HepG2 (cell line): ENCODE results near the gene PRCD. TPM values are rescaled to one million over a fixed set of nuclear protein-coding genes. Genes with fewer than 3 reads are reported as not detected.
A peak's percentile ranks its signal among the peaks of the same experiment; 100 is the strongest.

Experiments used
- AKAP8 ChIP-seq: sonication (generic); formaldehyde crosslinking; IDR thresholded peaks from 2 replicates; pipeline ENCODE4 v1.5.1; 2020; ENCODE audit warnings: mild to moderate bottlenecking, missing genetic modification reagents
- DPF2 ChIP-seq: sonication (generic); formaldehyde crosslinking; IDR thresholded peaks from 2 replicates; pipeline ENCODE4 v1.4.0; 2020; ENCODE audit warnings: mild to moderate bottlenecking, low read depth, missing genetic modification reagents, borderline replicate concordance
- HMGA1 ChIP-seq: sonication (generic); formaldehyde crosslinking; conservative IDR thresholded peaks from 2 replicates; pipeline ENCODE4 v1.4.0; 2020; ENCODE audit warnings: missing genetic modification reagents
- HOXA3 ChIP-seq: sonication (generic); formaldehyde crosslinking; IDR thresholded peaks from 2 replicates; pipeline ENCODE4 v1.5.0; 2020; ENCODE audit warnings: missing genetic modification reagents
- MIER2 ChIP-seq: IDR thresholded peaks from 2 replicates; pipeline ENCODE4 v1.6.1; 2016; ENCODE audit warnings: missing biosample characterization, missing genetic modification reagents
- RAD21 ChIP-seq: fragments of 450-650 bp; formaldehyde crosslinking; IDR thresholded peaks from 2 replicates; pipeline ENCODE4 v1.5.0; 2020; ENCODE audit warnings: mild to moderate bottlenecking
- SP5 ChIP-seq: IDR thresholded peaks from 2 replicates; pipeline ENCODE4 v1.6.1; 2016; ENCODE audit warnings: low read depth, borderline replicate concordance
- ZNF562 ChIP-seq: sonication (generic); formaldehyde crosslinking; IDR thresholded peaks from 2 replicates; pipeline ENCODE4 v1.8.0; 2022; ENCODE audit warnings: missing genetic modification reagents, borderline replicate concordance
- ZNF713 ChIP-seq: sonication (generic); formaldehyde crosslinking; IDR thresholded peaks from 2 replicates; pipeline ENCODE4 v1.4.0; 2020; ENCODE audit warnings: mild to moderate bottlenecking, missing genetic modification reagents
- ZNF777 ChIP-seq: sonication (generic); formaldehyde crosslinking; IDR thresholded peaks from 2 replicates; pipeline ENCODE4 v1.4.0; 2020; ENCODE audit warnings: missing genetic modification reagents
- ZSCAN29 ChIP-seq: sonication (generic); formaldehyde crosslinking; conservative IDR thresholded peaks from 2 replicates; pipeline ENCODE4 v1.4.0; 2020; ENCODE audit warnings: mild to moderate bottlenecking, missing genetic modification reagents
- polyA plus RNA-seq, 8 experiments: library from polyadenylated mRNA; depleted of rRNA in 3 of 8; stranded (reverse) in 7 of 8; unstranded in 1 of 8; fragments of >200 nt; fragmentation: Illumina TruSeq in 4 of 8; extraction: Trizol in 4 of 8; gene quantifications; 2 replicates each; pipeline versions ENCODE4 v1.2.1 to v1.2.3, GENCODE V29; 2011 to 2016; ENCODE audit warnings: low read depth in 4 of 8, missing spikeins in 1 of 8, mixed read lengths in 1 of 8; ENCODE audit not compliant: insufficient read depth in 1 of 8
- total RNA-seq, 5 experiments: library from RNA; depleted of rRNA; stranded (reverse); fragments of >200 nt; fragmentation: Illumina TruSeq; extraction: Trizol; gene quantifications; 2 replicates each; pipeline ENCODE4 v1.2.3, GENCODE V29; 2016; ENCODE audit warnings: low read depth in 1 of 5
- TF ChIP-seq, protein P1 (sequence below): sonication (generic); formaldehyde crosslinking; IDR thresholded peaks from 2 replicates; pipeline ENCODE4 v1.4.0; 2020; ENCODE audit warnings: missing genetic modification reagents
- TF ChIP-seq, protein P2 (sequence below): sonication (generic); formaldehyde crosslinking; IDR thresholded peaks from 2 replicates; pipeline ENCODE4 v1.5.1; 2020; ENCODE audit warnings: mild to moderate bottlenecking, missing genetic modification reagents, borderline replicate concordance
- TF ChIP-seq, protein P3 (sequence below): sonication (generic); formaldehyde crosslinking; IDR thresholded peaks from 2 replicates; pipeline ENCODE4 v1.5.0; 2020; ENCODE audit warnings: missing genetic modification reagents, mild to moderate bottlenecking, borderline replicate concordance
- TF ChIP-seq, protein P4 (sequence below): IDR thresholded peaks from 2 replicates; pipeline ENCODE4 v1.6.1; 2016; ENCODE audit warnings: low read depth, control low read depth
- TF ChIP-seq, protein P5 (sequence below): sonication (generic); formaldehyde crosslinking; IDR thresholded peaks from 2 replicates; pipeline ENCODE4 v1.4.0; 2020; ENCODE audit warnings: missing genetic modification reagents, mild to moderate bottlenecking, borderline replicate concordance

The PRCD gene
- total and polyA plus RNA-seq, 2 of the 13 experiments (the other 11 are each of a cell fraction or from before 2014, with no cell fraction given), result 0.51 TPM; not detected in 1

DNA sequence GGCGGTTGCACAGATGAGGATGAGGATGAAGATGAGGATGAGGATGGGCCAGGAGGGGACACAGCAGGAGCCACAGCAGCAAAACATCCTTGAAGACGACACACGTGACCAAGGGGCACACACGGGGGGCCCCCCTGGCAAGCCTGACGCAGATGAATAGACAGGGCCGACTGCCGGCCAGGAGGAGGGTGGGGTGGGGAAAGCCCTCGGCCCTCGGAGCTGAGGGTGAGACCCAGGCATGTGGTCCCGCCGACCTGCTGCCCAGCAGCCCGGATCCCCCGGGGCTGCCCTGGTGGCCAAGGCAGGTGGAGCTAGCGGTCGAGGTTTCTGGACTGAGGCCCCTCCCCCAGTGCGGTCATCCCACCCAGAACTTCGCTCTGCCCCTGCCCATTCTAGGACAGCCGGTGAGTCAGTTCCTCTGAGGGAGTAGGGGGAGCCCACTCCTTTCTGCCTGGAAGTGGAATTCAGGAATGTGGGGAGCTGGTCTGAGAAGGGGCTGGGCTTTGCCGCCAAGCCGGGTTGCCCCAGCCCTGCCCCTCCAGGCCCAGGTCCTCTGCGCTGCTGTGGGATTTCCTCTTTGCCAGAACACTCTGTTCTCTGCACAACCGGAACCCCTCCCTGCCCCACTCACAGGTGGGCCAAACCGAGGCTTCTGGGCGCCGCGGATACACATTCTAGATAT lies 12.3 kb upstream of the PRCD start (continued):
- TF ChIP-seq, protein P1, sequence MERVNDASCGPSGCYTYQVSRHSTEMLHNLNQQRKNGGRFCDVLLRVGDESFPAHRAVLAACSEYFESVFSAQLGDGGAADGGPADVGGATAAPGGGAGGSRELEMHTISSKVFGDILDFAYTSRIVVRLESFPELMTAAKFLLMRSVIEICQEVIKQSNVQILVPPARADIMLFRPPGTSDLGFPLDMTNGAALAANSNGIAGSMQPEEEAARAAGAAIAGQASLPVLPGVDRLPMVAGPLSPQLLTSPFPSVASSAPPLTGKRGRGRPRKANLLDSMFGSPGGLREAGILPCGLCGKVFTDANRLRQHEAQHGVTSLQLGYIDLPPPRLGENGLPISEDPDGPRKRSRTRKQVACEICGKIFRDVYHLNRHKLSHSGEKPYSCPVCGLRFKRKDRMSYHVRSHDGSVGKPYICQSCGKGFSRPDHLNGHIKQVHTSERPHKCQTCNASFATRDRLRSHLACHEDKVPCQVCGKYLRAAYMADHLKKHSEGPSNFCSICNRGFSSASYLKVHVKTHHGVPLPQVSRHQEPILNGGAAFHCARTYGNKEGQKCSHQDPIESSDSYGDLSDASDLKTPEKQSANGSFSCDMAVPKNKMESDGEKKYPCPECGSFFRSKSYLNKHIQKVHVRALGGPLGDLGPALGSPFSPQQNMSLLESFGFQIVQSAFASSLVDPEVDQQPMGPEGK (CRISPR knock-in tag), result peak; percentile 54
- TF ChIP-seq ZNF562 (CRISPR knock-in tag) (no peak), ZNF777 (no peak), RAD21 (peak; percentile 52), HOXA3 (CRISPR knock-in tag) (peak; percentile 37; the same call in 1 of the 2 replicates), ZSCAN29 (0 out of 2 replicates have a peak, but pooled peaks have one; percentile 21), DPF2 (CRISPR knock-in tag) (0 out of 2 replicates have a peak, but pooled peaks have one; percentile 27), HMGA1 (CRISPR knock-in tag) (no peak), AKAP8 (peak; percentile 92; the same call in 1 of the 2 replicates), ZNF713 (CRISPR knock-in tag) (0 out of 2 replicates have a peak, but pooled peaks have one; percentile 46), SP5 (CRISPR knock-in tag) (0 out of 2 replicates have a peak, but pooled peaks have one; percentile 12), MIER2 (CRISPR knock-in tag) (0 out of 2 replicates have a peak, but pooled peaks have one; percentile 33)
- TF ChIP-seq, protein P2, sequence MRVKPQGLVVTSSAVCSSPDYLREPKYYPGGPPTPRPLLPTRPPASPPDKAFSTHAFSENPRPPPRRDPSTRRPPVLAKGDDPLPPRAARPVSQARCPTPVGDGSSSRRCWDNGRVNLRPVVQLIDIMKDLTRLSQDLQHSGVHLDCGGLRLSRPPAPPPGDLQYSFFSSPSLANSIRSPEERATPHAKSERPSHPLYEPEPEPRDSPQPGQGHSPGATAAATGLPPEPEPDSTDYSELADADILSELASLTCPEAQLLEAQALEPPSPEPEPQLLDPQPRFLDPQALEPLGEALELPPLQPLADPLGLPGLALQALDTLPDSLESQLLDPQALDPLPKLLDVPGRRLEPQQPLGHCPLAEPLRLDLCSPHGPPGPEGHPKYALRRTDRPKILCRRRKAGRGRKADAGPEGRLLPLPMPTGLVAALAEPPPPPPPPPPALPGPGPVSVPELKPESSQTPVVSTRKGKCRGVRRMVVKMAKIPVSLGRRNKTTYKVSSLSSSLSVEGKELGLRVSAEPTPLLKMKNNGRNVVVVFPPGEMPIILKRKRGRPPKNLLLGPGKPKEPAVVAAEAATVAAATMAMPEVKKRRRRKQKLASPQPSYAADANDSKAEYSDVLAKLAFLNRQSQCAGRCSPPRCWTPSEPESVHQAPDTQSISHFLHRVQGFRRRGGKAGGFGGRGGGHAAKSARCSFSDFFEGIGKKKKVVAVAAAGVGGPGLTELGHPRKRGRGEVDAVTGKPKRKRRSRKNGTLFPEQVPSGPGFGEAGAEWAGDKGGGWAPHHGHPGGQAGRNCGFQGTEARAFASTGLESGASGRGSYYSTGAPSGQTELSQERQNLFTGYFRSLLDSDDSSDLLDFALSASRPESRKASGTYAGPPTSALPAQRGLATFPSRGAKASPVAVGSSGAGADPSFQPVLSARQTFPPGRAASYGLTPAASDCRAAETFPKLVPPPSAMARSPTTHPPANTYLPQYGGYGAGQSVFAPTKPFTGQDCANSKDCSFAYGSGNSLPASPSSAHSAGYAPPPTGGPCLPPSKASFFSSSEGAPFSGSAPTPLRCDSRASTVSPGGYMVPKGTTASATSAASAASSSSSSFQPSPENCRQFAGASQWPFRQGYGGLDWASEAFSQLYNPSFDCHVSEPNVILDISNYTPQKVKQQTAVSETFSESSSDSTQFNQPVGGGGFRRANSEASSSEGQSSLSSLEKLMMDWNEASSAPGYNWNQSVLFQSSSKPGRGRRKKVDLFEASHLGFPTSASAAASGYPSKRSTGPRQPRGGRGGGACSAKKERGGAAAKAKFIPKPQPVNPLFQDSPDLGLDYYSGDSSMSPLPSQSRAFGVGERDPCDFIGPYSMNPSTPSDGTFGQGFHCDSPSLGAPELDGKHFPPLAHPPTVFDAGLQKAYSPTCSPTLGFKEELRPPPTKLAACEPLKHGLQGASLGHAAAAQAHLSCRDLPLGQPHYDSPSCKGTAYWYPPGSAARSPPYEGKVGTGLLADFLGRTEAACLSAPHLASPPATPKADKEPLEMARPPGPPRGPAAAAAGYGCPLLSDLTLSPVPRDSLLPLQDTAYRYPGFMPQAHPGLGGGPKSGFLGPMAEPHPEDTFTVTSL (CRISPR knock-in tag), result no peak
- TF ChIP-seq, protein P3, sequence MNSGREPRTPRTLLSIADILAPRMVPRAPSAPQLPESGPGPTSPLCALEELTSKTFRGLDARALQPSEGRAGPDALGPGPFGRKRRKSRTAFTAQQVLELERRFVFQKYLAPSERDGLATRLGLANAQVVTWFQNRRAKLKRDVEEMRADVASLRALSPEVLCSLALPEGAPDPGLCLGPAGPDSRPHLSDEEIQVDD (CRISPR knock-in tag), result 0 out of 2 replicates have a peak, but pooled peaks have one; percentile 45
- TF ChIP-seq, protein P4, sequence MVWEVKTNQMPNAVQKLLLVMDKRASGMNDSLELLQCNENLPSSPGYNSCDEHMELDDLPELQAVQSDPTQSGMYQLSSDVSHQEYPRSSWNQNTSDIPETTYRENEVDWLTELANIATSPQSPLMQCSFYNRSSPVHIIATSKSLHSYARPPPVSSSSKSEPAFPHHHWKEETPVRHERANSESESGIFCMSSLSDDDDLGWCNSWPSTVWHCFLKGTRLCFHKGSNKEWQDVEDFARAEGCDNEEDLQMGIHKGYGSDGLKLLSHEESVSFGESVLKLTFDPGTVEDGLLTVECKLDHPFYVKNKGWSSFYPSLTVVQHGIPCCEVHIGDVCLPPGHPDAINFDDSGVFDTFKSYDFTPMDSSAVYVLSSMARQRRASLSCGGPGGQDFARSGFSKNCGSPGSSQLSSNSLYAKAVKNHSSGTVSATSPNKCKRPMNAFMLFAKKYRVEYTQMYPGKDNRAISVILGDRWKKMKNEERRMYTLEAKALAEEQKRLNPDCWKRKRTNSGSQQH (CRISPR knock-in tag), result 0 out of 2 replicates have a peak, but pooled peaks have one; percentile 34
- TF ChIP-seq, protein P5, sequence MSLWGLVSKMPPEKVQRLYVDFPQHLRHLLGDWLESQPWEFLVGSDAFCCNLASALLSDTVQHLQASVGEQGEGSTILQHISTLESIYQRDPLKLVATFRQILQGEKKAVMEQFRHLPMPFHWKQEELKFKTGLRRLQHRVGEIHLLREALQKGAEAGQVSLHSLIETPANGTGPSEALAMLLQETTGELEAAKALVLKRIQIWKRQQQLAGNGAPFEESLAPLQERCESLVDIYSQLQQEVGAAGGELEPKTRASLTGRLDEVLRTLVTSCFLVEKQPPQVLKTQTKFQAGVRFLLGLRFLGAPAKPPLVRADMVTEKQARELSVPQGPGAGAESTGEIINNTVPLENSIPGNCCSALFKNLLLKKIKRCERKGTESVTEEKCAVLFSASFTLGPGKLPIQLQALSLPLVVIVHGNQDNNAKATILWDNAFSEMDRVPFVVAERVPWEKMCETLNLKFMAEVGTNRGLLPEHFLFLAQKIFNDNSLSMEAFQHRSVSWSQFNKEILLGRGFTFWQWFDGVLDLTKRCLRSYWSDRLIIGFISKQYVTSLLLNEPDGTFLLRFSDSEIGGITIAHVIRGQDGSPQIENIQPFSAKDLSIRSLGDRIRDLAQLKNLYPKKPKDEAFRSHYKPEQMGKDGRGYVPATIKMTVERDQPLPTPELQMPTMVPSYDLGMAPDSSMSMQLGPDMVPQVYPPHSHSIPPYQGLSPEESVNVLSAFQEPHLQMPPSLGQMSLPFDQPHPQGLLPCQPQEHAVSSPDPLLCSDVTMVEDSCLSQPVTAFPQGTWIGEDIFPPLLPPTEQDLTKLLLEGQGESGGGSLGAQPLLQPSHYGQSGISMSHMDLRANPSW (CRISPR knock-in tag), result no peak
